ENCODE results near the gene CBLB. TPM values are rescaled to one million over a fixed set of nuclear protein-coding genes. Genes with fewer than 3 reads are reported as not detected.

CBLB gene
- total and polyA plus RNA-seq, 4 donors, result 3.1 to 22.8 (median 9.8) TPM

- H3K4me1 ChIP-seq (ENCODE audit: control insufficient read depth in 4 of 4, insufficient read depth in 4 of 4, low read length in 3 of 4), result no peaks in the 10 kb centered on the region
- no peak overlapping the region for H3K4me3 ChIP-seq (ENCODE audit: low read depth in 1 of 3, low read length in 3 of 3)
- no peak for TF ChIP-seq GABPA (IDR thresholded peaks at IDR 0.05 in 1 of 2, conservative IDR thresholded peaks at IDR 0.05 in 1 of 2)
- no peak for TF ChIP-seq RAD21 (IDR thresholded peaks at IDR 0.05)
- TF ChIP-seq HNF4G (IDR thresholded peaks at IDR 0.05), result no peak
- no peak for TF ChIP-seq HNF4A (conservative IDR thresholded peaks at IDR 0.05)
- TF ChIP-seq YY1 (IDR thresholded peaks at IDR 0.05), result no peak
- TF ChIP-seq CTCF (IDR thresholded peaks at IDR 0.05; ENCODE audit: low read depth, low read length, missing input control), result no peak
- no peak for TF ChIP-seq JUND (IDR thresholded peaks at IDR 0.05)
- TF ChIP-seq EGR1 (IDR thresholded peaks at IDR 0.05; ENCODE audit: low read depth in 2 of 2), result no peak
- TF ChIP-seq REST (IDR thresholded peaks at IDR 0.05), result no peak
- no peak for DNase-seq (ENCODE audit: low spot score)
- no peak overlapping the region for H3K9ac ChIP-seq (ENCODE audit: low read depth in 1 of 2, low read length in 2 of 2)
- H3K27ac ChIP-seq (ENCODE audit: low read depth in 1 of 2, low read length in 2 of 2), result no peak overlapping the region
- 92% methylated on average over 2 of the region's 2 CpGs for WGBS
- no peaks in the 10 kb centered on the region for H3K9me3 ChIP-seq (ENCODE audit: control insufficient read depth in 4 of 4, low read length in 3 of 4)
- peaks cover 0 to 12% (median 8%) of the 10 kb centered on the region in 4 donors for H3K36me3 ChIP-seq (ENCODE audit: control insufficient read depth in 4 of 4, insufficient read depth in 3 of 4, low read depth in 1 of 4, low read length in 3 of 4)
- no peaks in the 10 kb centered on the region for H3K27me3 ChIP-seq (ENCODE audit: control insufficient read depth in 4 of 4, insufficient read depth in 4 of 4, low read length in 3 of 4)
Measured at GRCh38 chr3:105856605-105857004, 12.2 kb downstream of the CBLB start.

- Histone ChIP-seq H3K27me3 (ENCODE audit: control insufficient read depth in 4 of 4, insufficient read depth in 4 of 4, low read length in 3 of 4) (no peaks in the 10 kb centered on the region), H3K4me3 (ENCODE audit: low read depth in 1 of 3, low read length in 3 of 3) (no peak overlapping the region), H3K9ac (ENCODE audit: low read depth in 1 of 2, low read length in 2 of 2) (no peak overlapping the region), H3K9me3 (ENCODE audit: control insufficient read depth in 4 of 4, low read length in 3 of 4) (no peaks in the 10 kb centered on the region), H3K4me1 (ENCODE audit: control insufficient read depth in 4 of 4, insufficient read depth in 4 of 4, low read length in 3 of 4) (no peaks in the 10 kb centered on the region), H3K36me3 (ENCODE audit: control insufficient read depth in 4 of 4, insufficient read depth in 3 of 4, low read depth in 1 of 4, low read length in 3 of 4) (peaks cover 0 to 7% (median 6%) of the 10 kb centered on the region in 4 donors), H3K27ac (ENCODE audit: low read depth in 1 of 2, low read length in 2 of 2) (no peak overlapping the region)
- no peak for DNase-seq (ENCODE audit: low spot score)
- 89% methylated on average over 7 of the region's 7 CpGs for WGBS
- no peak for TF ChIP-seq CTCF (IDR thresholded peaks at IDR 0.05; ENCODE audit: low read depth, low read length, missing input control)
- TF ChIP-seq RXRA (IDR thresholded peaks at IDR 0.05), result no peak
- no peak for TF ChIP-seq ZBTB33 (IDR thresholded peaks at IDR 0.05)
- no peak for TF ChIP-seq HNF4G (IDR thresholded peaks at IDR 0.05)
- TF ChIP-seq RAD21 (IDR thresholded peaks at IDR 0.05), result no peak
- no peak for TF ChIP-seq JUND (IDR thresholded peaks at IDR 0.05)
- no peak for TF ChIP-seq EGR1 (IDR thresholded peaks at IDR 0.05; ENCODE audit: low read depth in 2 of 2)
- no peak for TF ChIP-seq GABPA (IDR thresholded peaks at IDR 0.05 in 1 of 2, conservative IDR thresholded peaks at IDR 0.05 in 1 of 2)
- no peak for TF ChIP-seq FOXA1 (IDR thresholded peaks at IDR 0.05)
- no peak for TF ChIP-seq HNF4A (conservative IDR thresholded peaks at IDR 0.05)
- TF ChIP-seq YY1 (IDR thresholded peaks at IDR 0.05), result no peak
- TF ChIP-seq REST (IDR thresholded peaks at IDR 0.05), result no peak
- no peak for TF ChIP-seq ATF3 (IDR thresholded peaks at IDR 0.05)
- TF ChIP-seq TAF1 (conservative IDR thresholded peaks at IDR 0.05), result no peak
- no peak for TF ChIP-seq NR2F2 (IDR thresholded peaks at IDR 0.05)
- TF ChIP-seq SP1 (IDR thresholded peaks at IDR 0.05), result no peak
- TF ChIP-seq FOXA2 (IDR thresholded peaks at IDR 0.05), result no peak
Measured at GRCh38 chr3:105853801-105854432, 14.9 kb downstream of the CBLB start.
